Stimulated activated CD8-positive, alpha-beta memory T cell treated with anti-CD3 and anti-CD28 coated beads, Interleukin-12 subunit alpha, Interleukin-12 subunit beta, amount 100 ng/mL, for 4 hours (primary cell): ENCODE results near the gene TMEM53.

ENCODE experiments used
- DNase-seq: peaks from one replicate; pipeline ENCODE4 v3.0.0-alpha.2; 2020; ENCODE audit warnings: low read depth

TMEM53 gene

GRCh38 chr1:44603718-44604117 lies 70.6 kb downstream of the TMEM53 start:
- no peak for DNase-seq
